Measurements from ENCODE around the gene TFPI.

The TFPI gene

GRCh38 chr2:187461294-187462261 is 92.7 kb downstream of the TFPI start:
- Histone ChIP-seq H3K4me3 (ENCODE audit: low read depth, low read length) (no peak overlapping the region), H3K27ac (ENCODE audit: low read depth, low read length) (no peak overlapping the region), H3K27me3 (ENCODE audit: insufficient read depth, low read length) (no peaks in the 10 kb centered on the region), H2AFZ (ENCODE audit: low read length, unreplicated experiment) (no peak overlapping the region), H3K4me1 (ENCODE audit: control insufficient read depth, insufficient read depth, low read length, unreplicated experiment) (no peaks in the 10 kb centered on the region), H3K36me3 (ENCODE audit: insufficient read depth, low read length) (peaks cover 5% of the 10 kb centered on the region; the same call in 1 of the 2 replicates), H3K79me2 (ENCODE audit: control insufficient read depth, insufficient read depth, low read length, unreplicated experiment) (no peaks in the 10 kb centered on the region)

- Histone ChIP-seq H3K36me3 (ENCODE audit: insufficient read depth, low read length) (no peaks in the 10 kb centered on the region), H3K79me2 (ENCODE audit: control insufficient read depth, insufficient read depth, low read length, unreplicated experiment) (no peaks in the 10 kb centered on the region), H2AFZ (ENCODE audit: low read length, unreplicated experiment) (no peak overlapping the region)
Observed at GRCh38 chr2:187459256-187459655, 95.0 kb downstream of the TFPI start.

GRCh38 chr2:187453078-187453641 is 101.1 kb downstream of the TFPI start:
- Histone ChIP-seq H3K4me3 (ENCODE audit: low read depth, low read length) (no peak overlapping the region), H2AFZ (ENCODE audit: low read length, unreplicated experiment) (no peak overlapping the region), H3K79me2 (ENCODE audit: control insufficient read depth, insufficient read depth, low read length, unreplicated experiment) (no peaks in the 10 kb centered on the region), H3K4me1 (ENCODE audit: control insufficient read depth, insufficient read depth, low read length, unreplicated experiment) (no peaks in the 10 kb centered on the region), H3K27ac (ENCODE audit: low read depth, low read length) (no peak overlapping the region), H3K27me3 (ENCODE audit: insufficient read depth, low read length) (no peaks in the 10 kb centered on the region), H3K36me3 (ENCODE audit: insufficient read depth, low read length) (no peaks in the 10 kb centered on the region)

More at GRCh38 chr2:187459256-187459655, 95.0 kb downstream of the TFPI start:
- no peak overlapping the region for H3K27ac ChIP-seq (ENCODE audit: low read depth, low read length)
- H3K4me1 ChIP-seq (ENCODE audit: control insufficient read depth, insufficient read depth, low read length, unreplicated experiment) = no peaks in the 10 kb centered on the region
- no peaks in the 10 kb centered on the region for H3K27me3 ChIP-seq (ENCODE audit: insufficient read depth, low read length)
- no peak overlapping the region for H3K4me3 ChIP-seq (ENCODE audit: low read depth, low read length)

GRCh38 chr2:187451510-187451909 is 102.7 kb downstream of the TFPI start:
- no peak overlapping the region for H3K4me3 ChIP-seq (ENCODE audit: low read depth, low read length)
- no peaks in the 10 kb centered on the region for H3K4me1 ChIP-seq (ENCODE audit: control insufficient read depth, insufficient read depth, low read length, unreplicated experiment)
- no peaks in the 10 kb centered on the region for H3K79me2 ChIP-seq (ENCODE audit: control insufficient read depth, insufficient read depth, low read length, unreplicated experiment)
- H3K27me3 ChIP-seq (ENCODE audit: insufficient read depth, low read length) = no peaks in the 10 kb centered on the region
- no peak overlapping the region for H2AFZ ChIP-seq (ENCODE audit: low read length, unreplicated experiment)
- H3K36me3 ChIP-seq (ENCODE audit: insufficient read depth, low read length) = no peaks in the 10 kb centered on the region
- no peak overlapping the region for H3K27ac ChIP-seq (ENCODE audit: low read depth, low read length)

GRCh38 chr2:187447336-187447735 is 106.9 kb downstream of the TFPI start:
- Histone ChIP-seq H3K79me2 (ENCODE audit: control insufficient read depth, insufficient read depth, low read length, unreplicated experiment) (no peaks in the 10 kb centered on the region), H3K4me3 (ENCODE audit: low read depth, low read length) (peak overlapping the region; percentile 61), H3K36me3 (ENCODE audit: insufficient read depth, low read length) (no peaks in the 10 kb centered on the region), H3K4me1 (ENCODE audit: control insufficient read depth, insufficient read depth, low read length, unreplicated experiment) (no peaks in the 10 kb centered on the region), H3K27me3 (ENCODE audit: insufficient read depth, low read length) (no peaks in the 10 kb centered on the region), H3K27ac (ENCODE audit: low read depth, low read length) (no peak overlapping the region), H2AFZ (ENCODE audit: low read length, unreplicated experiment) (peak overlapping the region; percentile 71)

- Histone ChIP-seq H3K79me2 (ENCODE audit: control insufficient read depth, insufficient read depth, low read length, unreplicated experiment) (no peaks in the 10 kb centered on the region), H3K4me1 (ENCODE audit: control insufficient read depth, insufficient read depth, low read length, unreplicated experiment) (no peaks in the 10 kb centered on the region), H3K4me3 (ENCODE audit: low read depth, low read length) (no peak overlapping the region), H3K36me3 (ENCODE audit: insufficient read depth, low read length) (no peaks in the 10 kb centered on the region), H3K27me3 (ENCODE audit: insufficient read depth, low read length) (no peaks in the 10 kb centered on the region), H3K27ac (ENCODE audit: low read depth, low read length) (no peak overlapping the region), H2AFZ (ENCODE audit: low read length, unreplicated experiment) (no peak overlapping the region)
Observed at GRCh38 chr2:187446711-187447110, 107.5 kb downstream of the TFPI start.

- Histone ChIP-seq H3K27me3 (ENCODE audit: insufficient read depth, low read length) (no peaks in the 10 kb centered on the region), H3K79me2 (ENCODE audit: control insufficient read depth, insufficient read depth, low read length, unreplicated experiment) (no peaks in the 10 kb centered on the region), H2AFZ (ENCODE audit: low read length, unreplicated experiment) (no peak overlapping the region), H3K27ac (ENCODE audit: low read depth, low read length) (no peak overlapping the region), H3K36me3 (ENCODE audit: insufficient read depth, low read length) (no peaks in the 10 kb centered on the region), H3K4me1 (ENCODE audit: control insufficient read depth, insufficient read depth, low read length, unreplicated experiment) (no peaks in the 10 kb centered on the region), H3K4me3 (ENCODE audit: low read depth, low read length) (no peak overlapping the region)
Observed at GRCh38 chr2:187445051-187445450, 109.2 kb downstream of the TFPI start.

GRCh38 chr2:187442778-187443177 is 111.5 kb downstream of the TFPI start:
- Histone ChIP-seq H3K4me1 (ENCODE audit: control insufficient read depth, insufficient read depth, low read length, unreplicated experiment) (no peaks in the 10 kb centered on the region), H3K4me3 (ENCODE audit: low read depth, low read length) (no peak overlapping the region), H2AFZ (ENCODE audit: low read length, unreplicated experiment) (no peak overlapping the region), H3K36me3 (ENCODE audit: insufficient read depth, low read length) (no peaks in the 10 kb centered on the region), H3K27me3 (ENCODE audit: insufficient read depth, low read length) (no peaks in the 10 kb centered on the region), H3K79me2 (ENCODE audit: control insufficient read depth, insufficient read depth, low read length, unreplicated experiment) (no peaks in the 10 kb centered on the region), H3K27ac (ENCODE audit: low read depth, low read length) (no peak overlapping the region)

GRCh38 chr2:187442378-187442777 is 111.9 kb downstream of the TFPI start:
- Histone ChIP-seq H3K4me3 (ENCODE audit: low read depth, low read length) (no peak overlapping the region), H3K27me3 (ENCODE audit: insufficient read depth, low read length) (no peaks in the 10 kb centered on the region), H3K36me3 (ENCODE audit: insufficient read depth, low read length) (no peaks in the 10 kb centered on the region), H3K27ac (ENCODE audit: low read depth, low read length) (no peak overlapping the region), H3K79me2 (ENCODE audit: control insufficient read depth, insufficient read depth, low read length, unreplicated experiment) (no peaks in the 10 kb centered on the region), H2AFZ (ENCODE audit: low read length, unreplicated experiment) (no peak overlapping the region), H3K4me1 (ENCODE audit: control insufficient read depth, insufficient read depth, low read length, unreplicated experiment) (no peaks in the 10 kb centered on the region)

- no peak overlapping the region for H2AFZ ChIP-seq (ENCODE audit: low read length, unreplicated experiment)
- no peaks in the 10 kb centered on the region for H3K36me3 ChIP-seq (ENCODE audit: insufficient read depth, low read length)
- H3K79me2 ChIP-seq (ENCODE audit: control insufficient read depth, insufficient read depth, low read length, unreplicated experiment) = no peaks in the 10 kb centered on the region
- no peak overlapping the region for H3K27ac ChIP-seq (ENCODE audit: low read depth, low read length)
- H3K4me1 ChIP-seq (ENCODE audit: control insufficient read depth, insufficient read depth, low read length, unreplicated experiment) = peaks cover 2% of the 10 kb centered on the region
- no peaks in the 10 kb centered on the region for H3K27me3 ChIP-seq (ENCODE audit: insufficient read depth, low read length)
- H3K4me3 ChIP-seq (ENCODE audit: low read depth, low read length) = no peak overlapping the region
Observed at GRCh38 chr2:187440101-187440675, 114.0 kb downstream of the TFPI start.

All from ACC112 (cell line).